NCI-H69 (cell line): ENCODE data around the gene PLCB2.

ENCODE experiments used
- DNase-seq: peaks from one replicate; lab custom pipeline; 2025; lab: John Stamatoyannopoulos, UW

Gene PLCB2

GRCh38 chr15:40271685-40272484 lies 35.9 kb downstream of the PLCB2 start:
- DNase-seq = no peak

GRCh38 chr15:40270246-40270995 lies 37.3 kb downstream of the PLCB2 start:
- no peak for DNase-seq

GRCh38 chr15:40269604-40270003 lies 38.1 kb downstream of the PLCB2 start:
- DNase-seq = no peak

GRCh38 chr15:40267670-40268069 lies 40.1 kb downstream of the PLCB2 start:
- peak; percentile 64 for DNase-seq

GRCh38 chr15:40266828-40267304 lies 40.9 kb downstream of the PLCB2 start:
- no peak for DNase-seq

GRCh38 chr15:40265875-40266274 lies 41.9 kb downstream of the PLCB2 start:
- DNase-seq = no peak

- DNase-seq = peak; percentile 86
Observed at GRCh38 chr15:40265355-40265754, 42.4 kb downstream of the PLCB2 start.

- DNase-seq = peak; percentile 77
Observed at GRCh38 chr15:40264321-40265153, 43.2 kb downstream of the PLCB2 start.

- DNase-seq = peak; percentile 66
Observed at GRCh38 chr15:40263024-40263754, 44.5 kb downstream of the PLCB2 start.

GRCh38 chr15:40259021-40259420 lies 48.7 kb downstream of the PLCB2 start:
- DNase-seq = no peak

GRCh38 chr15:40258544-40258943 lies 49.2 kb downstream of the PLCB2 start:
- no peak for DNase-seq

- no peak for DNase-seq
Observed at GRCh38 chr15:40257656-40258450, 49.9 kb downstream of the PLCB2 start.

GRCh38 chr15:40256638-40257235 lies 51.0 kb downstream of the PLCB2 start:
- no peak for DNase-seq

- DNase-seq = peak; percentile 73
Observed at GRCh38 chr15:40255033-40255432, 52.7 kb downstream of the PLCB2 start.

GRCh38 chr15:40254452-40254851 lies 53.3 kb downstream of the PLCB2 start:
- no peak for DNase-seq

- DNase-seq = no peak
Observed at GRCh38 chr15:40253167-40253790, 54.5 kb downstream of the PLCB2 start.

GRCh38 chr15:40252438-40253166 lies 55.1 kb downstream of the PLCB2 start:
- DNase-seq = peak; percentile 87

- no peak for DNase-seq
Observed at GRCh38 chr15:40252141-40252437, 55.6 kb downstream of the PLCB2 start.

- no peak for DNase-seq
Observed at GRCh38 chr15:40251486-40252140, 56.1 kb downstream of the PLCB2 start.
